ENCODE measurements around the gene CHP1.

The CHP1 gene

GRCh38 chr15:41203395-41203794, 27.7 kb upstream of the CHP1 start:
- H3K27me3 ChIP-seq = peaks cover 0 to 15% of the 10 kb centered on the region in 2 donors
- H3K9me3 ChIP-seq = no peaks in the 10 kb centered on the region
- intact Hi-C loops (cut with DNase I; ENCODE audit: low total_unique reads) = no loop called here
- H3K36me3 ChIP-seq = no peaks in the 10 kb centered on the region
- H3K4me3 ChIP-seq = no peak overlapping the region
- DNase-seq = no peak
- H3K27ac ChIP-seq = no peak overlapping the region
- TF ChIP-seq, protein P1, sequence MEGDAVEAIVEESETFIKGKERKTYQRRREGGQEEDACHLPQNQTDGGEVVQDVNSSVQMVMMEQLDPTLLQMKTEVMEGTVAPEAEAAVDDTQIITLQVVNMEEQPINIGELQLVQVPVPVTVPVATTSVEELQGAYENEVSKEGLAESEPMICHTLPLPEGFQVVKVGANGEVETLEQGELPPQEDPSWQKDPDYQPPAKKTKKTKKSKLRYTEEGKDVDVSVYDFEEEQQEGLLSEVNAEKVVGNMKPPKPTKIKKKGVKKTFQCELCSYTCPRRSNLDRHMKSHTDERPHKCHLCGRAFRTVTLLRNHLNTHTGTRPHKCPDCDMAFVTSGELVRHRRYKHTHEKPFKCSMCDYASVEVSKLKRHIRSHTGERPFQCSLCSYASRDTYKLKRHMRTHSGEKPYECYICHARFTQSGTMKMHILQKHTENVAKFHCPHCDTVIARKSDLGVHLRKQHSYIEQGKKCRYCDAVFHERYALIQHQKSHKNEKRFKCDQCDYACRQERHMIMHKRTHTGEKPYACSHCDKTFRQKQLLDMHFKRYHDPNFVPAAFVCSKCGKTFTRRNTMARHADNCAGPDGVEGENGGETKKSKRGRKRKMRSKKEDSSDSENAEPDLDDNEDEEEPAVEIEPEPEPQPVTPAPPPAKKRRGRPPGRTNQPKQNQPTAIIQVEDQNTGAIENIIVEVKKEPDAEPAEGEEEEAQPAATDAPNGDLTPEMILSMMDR (IDR thresholded peaks at IDR 0.05) = no peak
- no peaks in the 10 kb centered on the region for H3K4me1 ChIP-seq

DNA sequence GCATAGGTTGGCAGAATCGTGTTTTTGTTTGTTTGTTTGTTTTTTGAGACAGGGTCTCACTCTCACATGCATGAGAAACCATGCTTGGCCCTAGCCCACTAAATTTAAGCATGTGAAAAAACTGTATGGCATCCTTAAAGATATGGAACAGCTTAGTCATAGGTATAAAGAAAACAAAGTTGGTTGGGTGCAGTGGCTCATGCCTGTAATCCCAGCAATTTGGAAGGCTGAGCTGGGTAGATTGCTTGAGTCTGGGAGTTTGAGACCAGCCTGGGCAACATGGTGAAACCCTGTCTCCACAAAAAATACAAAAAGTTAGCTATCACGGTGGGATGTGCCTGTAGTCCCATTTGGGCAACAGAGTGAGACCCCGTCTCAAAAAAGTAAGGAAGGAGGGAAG, 25.8 kb upstream of the CHP1 start:
- TF ChIP-seq, protein P1 (IDR thresholded peaks at IDR 0.05) = no peak
- Histone ChIP-seq H3K27ac (no peak overlapping the region), H3K9me3 (no peaks in the 10 kb centered on the region), H3K4me1 (no peaks in the 10 kb centered on the region), H3K4me3 (no peak overlapping the region), H3K27me3 (peaks cover 0 to 16% of the 10 kb centered on the region in 2 donors), H3K36me3 (no peaks in the 10 kb centered on the region)
- DNase-seq = no peak
- intact Hi-C loops (cut with DNase I; ENCODE audit: low total_unique reads) = no loop called here

DNA sequence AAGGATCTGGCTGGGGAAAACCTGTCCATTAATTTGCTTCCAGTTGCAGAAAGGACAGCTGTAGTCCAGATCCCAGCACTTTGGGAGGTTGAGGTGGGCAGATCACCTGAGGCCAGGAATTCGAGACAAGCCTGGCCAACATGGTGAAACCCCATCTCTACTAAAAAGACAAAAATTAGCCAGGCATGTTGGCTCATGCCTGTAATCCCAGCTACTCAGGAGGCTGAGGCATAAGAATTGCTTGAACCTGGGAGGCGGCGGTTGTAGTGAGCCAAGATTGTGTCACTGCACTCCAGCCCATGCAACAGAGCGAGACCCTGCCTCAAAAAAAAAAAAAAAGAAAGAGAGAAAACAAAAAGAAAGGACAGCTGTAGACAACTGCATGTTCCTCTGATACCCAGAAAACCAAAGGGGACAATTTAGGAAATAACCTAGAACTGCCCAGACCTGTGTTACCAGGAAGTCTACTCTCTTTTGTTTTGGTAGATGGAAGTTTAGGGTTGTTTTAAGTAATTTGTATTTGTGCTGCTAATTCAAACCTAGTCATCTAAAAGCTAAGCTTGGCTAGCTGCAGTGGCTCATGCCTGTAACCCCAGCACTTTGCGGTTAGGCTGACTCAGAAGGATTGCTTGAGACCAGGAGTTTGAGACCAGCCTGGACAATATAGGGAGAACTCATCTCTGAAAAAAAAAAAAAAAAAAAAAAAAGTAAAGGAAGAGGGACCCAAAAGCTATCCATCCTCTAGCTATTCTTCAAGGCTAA, 23.2 kb upstream of the CHP1 start:
- H3K9me3 ChIP-seq = no peaks in the 10 kb centered on the region
- H3K4me1 ChIP-seq = no peaks in the 10 kb centered on the region
- H3K27ac ChIP-seq = no peak overlapping the region
- no peaks in the 10 kb centered on the region for H3K36me3 ChIP-seq
- H3K27me3 ChIP-seq = peaks cover 0 to 11% of the 10 kb centered on the region in 2 donors
- intact Hi-C loops (cut with DNase I; ENCODE audit: low total_unique reads) = no loop called here
- DNase-seq = no peak
- H3K4me3 ChIP-seq = no peak overlapping the region
- TF ChIP-seq, protein P1 (IDR thresholded peaks at IDR 0.05) = no peak

DNA sequence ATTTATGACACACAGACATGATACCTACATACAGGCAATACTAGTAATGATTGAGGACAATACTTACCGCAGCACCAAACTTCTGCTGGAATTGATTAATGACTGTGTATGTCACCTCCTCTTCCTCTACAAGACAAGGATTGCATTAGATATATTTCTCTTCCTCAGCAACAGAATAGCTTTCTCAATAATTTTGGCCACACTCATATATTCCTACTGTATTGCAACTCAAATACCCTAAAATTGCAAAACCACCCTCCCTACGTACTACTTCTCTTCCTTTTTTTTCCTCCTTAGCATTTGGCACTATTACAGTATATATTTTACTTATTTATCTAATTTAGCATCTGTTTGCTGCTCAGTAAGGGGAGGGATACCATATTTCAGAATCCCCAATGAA, 15.4 kb upstream of the CHP1 start:
- Histone ChIP-seq H3K36me3 (no peaks in the 10 kb centered on the region), H3K4me3 (no peak overlapping the region), H3K27me3 (peaks cover 0 to 15% of the 10 kb centered on the region in 2 donors), H3K4me1 (no peaks in the 10 kb centered on the region), H3K9me3 (no peaks in the 10 kb centered on the region), H3K27ac (no peak overlapping the region)
- TF ChIP-seq, protein P1 (IDR thresholded peaks at IDR 0.05) = no peak
- no peak for DNase-seq
- intact Hi-C loops (cut with DNase I; ENCODE audit: low total_unique reads) = no loop called here

GRCh38 chr15:41218851-41219250, 12.2 kb upstream of the CHP1 start:
- TF ChIP-seq, protein P1 (IDR thresholded peaks at IDR 0.05) = no peak
- Histone ChIP-seq H3K27ac (no peak overlapping the region), H3K9me3 (no peaks in the 10 kb centered on the region), H3K4me1 (no peaks in the 10 kb centered on the region), H3K27me3 (peaks cover 0 to 33% of the 10 kb centered on the region in 2 donors), H3K4me3 (no peak overlapping the region), H3K36me3 (no peaks in the 10 kb centered on the region)
- no peak for DNase-seq
- intact Hi-C loops (cut with DNase I; ENCODE audit: low total_unique reads) = no loop called here

All from tibial artery (tissue), 4 donors.